Nucleus accumbens (tissue), 56 donors: Measurements from ENCODE around the gene SNRPB.
"Not testable (repeated sequence)": the region's sequence is repeated elsewhere in the genome, so short reads cannot be mapped to it uniquely, and the experiment has no call there.

Experiments used
- DNase-seq, 56 donors: peaks; one replicate each; lab custom pipeline; 2025; lab: John Stamatoyannopoulos, UW

SNRPB gene

DNA sequence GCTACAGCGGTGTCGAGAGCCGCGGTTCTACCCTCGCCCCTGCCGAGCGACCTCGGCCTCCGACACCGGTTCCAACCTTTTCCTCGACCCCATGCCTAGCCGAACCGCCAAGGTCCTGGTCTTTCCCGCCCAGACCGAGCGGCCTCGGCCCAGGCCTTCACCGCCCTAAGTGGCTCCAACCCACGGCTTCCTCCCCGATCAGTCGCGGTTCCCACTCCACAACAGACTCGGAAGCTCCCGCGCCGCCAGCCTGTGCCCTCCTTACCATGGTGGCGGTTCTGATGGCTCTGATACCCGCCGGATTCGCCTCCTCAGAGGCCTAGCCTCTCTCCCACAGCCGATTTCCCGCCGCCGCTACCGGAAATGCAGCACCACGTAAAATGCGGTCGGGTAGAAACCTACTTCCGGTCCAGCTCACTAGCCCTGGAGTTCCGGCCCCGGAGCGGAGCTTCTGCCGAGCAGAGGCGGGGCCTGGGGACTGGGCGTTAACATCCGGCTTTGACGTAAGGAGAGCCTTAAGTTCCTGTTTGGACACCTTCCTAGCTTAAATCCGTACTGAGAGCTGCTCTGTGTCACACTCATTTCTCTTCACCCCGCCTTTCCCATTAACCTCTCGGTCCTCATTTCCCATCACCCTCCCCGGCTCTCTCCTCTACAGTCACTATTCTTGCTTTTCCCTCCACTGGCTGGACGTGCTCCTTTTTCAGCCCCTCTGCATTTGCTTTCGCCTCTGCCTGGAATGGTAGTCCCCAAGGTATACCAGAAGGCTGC, at the start of gene SNRPB:
SNRPB (minus strand) TSS at position 367 of the 771 bp plus-strand sequence; CDS start at position 268, 99 bp downstream.
- DNase-seq, result peak; percentile 85 to 99 (median 97)

DNA sequence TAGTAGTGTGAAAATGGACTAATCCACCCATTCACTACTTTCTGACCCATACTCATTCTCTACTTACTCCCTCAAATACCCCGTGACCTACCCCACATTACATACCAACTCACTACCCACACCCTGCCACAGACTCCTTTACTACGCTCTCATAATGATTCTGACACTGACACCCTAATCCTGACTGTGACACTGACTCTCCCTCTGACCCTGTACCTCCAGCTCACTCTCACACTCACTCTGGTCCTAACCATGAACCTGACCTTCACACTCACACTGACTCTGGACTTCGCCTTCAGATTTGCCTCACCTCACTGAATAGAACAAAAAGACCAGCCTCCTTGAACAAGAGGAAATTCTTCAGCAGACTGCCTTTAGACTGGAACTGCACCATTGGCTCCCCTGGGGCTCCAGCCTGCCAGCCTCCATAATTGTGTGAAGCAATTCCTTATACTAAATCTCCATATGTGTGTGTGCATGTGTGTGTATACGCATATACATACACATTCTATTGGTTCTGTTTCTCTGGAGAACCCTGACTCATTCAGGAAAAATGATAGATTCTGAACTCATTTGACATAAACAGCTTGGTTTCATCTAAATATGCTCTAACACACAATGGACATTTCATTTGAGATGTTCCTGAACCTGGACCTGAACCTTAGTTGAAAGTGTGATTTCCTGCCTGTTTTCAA, 48.7 kb upstream of the SNRPB start:
- no peak for DNase-seq

DNA sequence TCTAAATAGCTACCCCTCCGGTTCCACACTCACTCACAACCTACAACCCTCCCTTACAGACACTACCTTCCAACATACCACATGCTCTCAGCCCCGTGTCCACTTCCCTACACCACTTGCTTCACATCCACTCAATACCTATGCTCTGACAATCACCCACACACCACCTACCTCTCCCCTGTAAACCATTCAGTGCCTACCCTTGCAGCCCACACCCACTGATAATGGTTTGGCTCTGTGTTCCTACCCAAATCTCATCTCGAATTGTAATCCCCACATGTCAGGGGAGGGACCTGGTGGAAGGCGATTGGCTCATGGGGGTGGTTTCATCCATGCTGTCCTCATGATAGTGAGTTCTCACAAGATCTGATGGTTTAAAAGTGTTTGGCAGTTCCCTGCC, 48.0 kb upstream of the SNRPB start:
- no peak for DNase-seq

DNA sequence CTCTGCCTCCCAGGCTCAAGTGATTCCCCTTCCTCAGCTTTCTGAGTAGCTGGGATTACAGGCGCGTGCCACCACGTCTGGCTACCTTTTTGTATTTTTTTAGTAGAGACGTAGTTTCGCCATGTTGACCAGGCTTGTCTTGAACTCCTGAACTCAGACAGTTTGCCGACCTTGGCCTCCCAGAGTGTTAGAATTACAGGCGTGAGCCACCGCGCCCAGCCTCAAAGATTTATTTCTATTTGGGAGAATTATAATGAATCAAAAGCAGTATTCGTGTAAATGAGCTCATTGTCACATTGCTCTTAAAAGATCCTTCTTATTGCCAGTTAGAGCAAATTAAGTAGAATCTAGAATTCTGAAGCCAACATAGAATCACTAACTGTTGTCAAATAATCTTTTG, 47.5 kb upstream of the SNRPB start:
- DNase-seq, result no peak

DNA sequence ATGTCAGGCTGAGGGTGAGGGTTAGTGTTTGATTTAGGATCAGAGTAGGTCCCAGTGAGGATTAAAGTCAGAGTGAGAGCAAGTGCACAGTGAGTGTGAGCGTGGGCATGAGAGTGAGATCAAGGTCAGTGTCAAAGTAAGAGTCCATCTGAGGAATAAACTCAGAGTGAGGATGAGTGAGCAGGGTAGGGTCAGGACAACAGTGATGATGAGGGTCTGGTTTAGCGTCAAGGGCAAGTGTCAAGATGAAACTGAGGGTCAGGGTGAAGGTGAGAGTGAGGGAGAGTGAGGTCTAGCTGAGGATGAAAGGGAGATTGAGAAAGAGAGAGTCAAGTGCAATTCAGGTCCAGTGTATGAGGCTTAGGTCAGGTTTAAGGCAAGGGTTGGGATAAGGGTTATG, 45.8 kb upstream of the SNRPB start:
- DNase-seq, result no peak

GRCh38 chr20:2515203-2515602, 44.6 kb upstream of the SNRPB start:
- no peak for DNase-seq

- DNase-seq, result no peak
Measured at GRCh38 chr20:2509794-2510193, 39.2 kb upstream of the SNRPB start.

DNA sequence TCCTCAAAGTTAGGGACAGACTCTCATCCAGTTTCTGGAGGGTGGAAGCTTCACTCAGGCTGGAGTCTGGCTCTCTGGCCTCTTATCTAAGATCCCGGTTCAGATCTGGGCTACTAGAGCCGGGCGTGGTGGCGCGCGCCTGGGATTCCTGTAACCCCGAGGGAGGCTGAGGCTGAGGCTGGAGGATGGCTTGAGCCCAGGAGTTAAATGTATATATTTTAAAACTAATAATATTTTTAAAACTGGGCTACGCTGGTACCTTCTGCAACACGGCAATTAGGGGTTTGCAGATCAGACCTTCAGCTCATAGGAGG, 38.8 kb upstream of the SNRPB start:
- no peak for DNase-seq

DNA sequence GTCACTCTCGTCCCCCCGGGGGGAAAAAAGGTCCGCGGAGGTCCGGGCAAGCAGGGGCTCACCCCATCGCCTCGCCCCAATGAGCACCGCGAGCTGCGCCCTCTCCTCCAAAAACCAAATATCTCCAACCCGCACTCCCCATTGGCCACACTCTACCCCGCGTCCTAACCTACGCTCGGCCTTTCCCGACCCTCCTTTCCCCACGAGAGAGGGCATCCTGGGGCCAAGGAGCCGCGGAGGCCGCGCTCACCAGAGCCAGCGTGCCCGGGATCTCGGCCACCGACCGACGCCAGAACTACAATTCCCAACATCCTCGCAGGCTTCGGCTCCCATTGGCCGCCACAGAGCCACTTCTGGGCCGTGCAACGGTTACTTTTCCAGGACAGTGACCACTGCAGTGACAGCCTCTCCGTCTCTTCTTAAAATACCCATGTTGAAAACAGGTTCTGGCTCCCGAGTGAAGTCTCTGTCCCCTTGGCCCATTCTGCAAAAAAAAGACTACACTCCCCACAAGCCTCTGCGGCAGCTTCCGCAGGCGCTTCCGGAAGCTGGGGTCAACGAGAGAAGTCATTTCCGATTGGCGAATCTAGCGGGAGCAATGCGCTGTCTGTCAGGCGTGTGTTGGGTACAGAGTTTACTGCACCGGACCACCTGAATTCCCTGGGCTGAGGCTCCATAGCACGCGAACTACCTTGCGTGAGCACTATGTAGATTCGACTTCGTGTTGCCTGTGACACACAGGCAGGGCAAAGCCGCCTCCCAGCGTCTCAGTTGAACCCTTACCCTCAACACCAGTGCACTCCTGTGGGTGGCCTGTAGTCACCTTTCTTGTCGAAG, 38.3 kb upstream of the SNRPB start, which contains the start of gene ZNF343:
ZNF343 (minus strand) TSS at position 285 of the 837 bp plus-strand sequence. CDS start 15,020 bp downstream, outside the sequence.
- DNase-seq, result peak in 54 of 56 donors; percentile 35 to 95 (median 84)

GRCh38 chr20:2507875-2508630, 37.5 kb upstream of the SNRPB start:
- peak in 1 of 56 donors; percentile 20 for DNase-seq

DNA sequence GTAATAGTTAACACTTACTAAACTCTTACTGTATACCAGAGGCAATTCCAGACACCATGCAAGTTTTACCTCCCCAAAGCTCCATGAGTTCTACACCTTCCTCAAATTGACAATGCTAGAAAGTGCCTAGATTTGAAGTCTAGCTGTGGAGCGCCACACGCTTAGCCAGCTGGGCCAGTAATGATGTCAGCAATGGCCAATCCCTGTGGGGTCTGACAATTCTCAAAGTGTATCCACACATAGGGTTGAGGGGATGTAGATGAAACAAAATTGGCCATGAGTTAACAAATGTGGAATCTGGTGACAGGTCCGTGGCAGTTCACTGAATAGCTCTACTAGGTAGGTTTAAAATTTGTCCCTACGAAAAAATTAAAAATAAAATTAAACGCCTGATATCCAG, 36.9 kb upstream of the SNRPB start:
- no peak for DNase-seq

DNA sequence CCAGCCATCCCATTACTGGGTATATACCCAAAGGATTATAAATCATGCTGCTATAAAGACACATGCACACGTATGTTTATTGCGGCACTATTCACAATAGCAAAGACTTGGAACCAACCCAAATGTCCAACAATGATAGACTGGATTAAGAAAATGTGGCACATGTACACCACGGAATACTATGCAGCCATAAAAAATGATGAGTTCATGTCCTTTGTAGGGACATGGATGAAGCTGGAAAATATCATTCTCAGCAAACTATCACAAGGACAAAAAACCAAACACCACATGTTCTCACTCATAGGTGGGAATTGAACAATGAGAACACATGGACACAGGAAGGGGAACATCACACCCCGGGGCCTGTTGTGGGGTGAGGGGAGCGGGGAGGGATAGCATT, 35.8 kb upstream of the SNRPB start:
- not testable (repeated sequence) for DNase-seq

DNA sequence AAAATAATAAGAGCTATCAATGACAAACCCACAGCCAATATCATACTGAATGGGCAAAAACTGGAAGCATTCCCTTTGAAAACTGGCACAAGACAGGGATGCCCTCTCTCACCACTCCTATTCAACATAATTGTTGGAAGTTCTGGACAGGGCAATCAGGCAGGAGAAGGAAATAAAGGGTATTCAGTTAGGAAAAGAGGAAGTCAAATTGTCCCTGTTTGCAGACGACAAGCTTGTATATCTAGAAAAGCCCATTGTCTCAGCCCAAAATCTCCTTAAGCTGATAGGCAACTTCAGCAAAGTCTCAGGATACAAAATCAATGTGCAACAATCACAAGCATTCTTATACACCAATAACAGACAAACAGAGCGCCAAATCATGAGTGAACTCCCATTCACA, 34.2 kb upstream of the SNRPB start:
- DNase-seq, result not testable (repeated sequence)

GRCh38 chr20:2502808-2503384, 32.3 kb upstream of the SNRPB start:
- not testable (repeated sequence) for DNase-seq

DNA sequence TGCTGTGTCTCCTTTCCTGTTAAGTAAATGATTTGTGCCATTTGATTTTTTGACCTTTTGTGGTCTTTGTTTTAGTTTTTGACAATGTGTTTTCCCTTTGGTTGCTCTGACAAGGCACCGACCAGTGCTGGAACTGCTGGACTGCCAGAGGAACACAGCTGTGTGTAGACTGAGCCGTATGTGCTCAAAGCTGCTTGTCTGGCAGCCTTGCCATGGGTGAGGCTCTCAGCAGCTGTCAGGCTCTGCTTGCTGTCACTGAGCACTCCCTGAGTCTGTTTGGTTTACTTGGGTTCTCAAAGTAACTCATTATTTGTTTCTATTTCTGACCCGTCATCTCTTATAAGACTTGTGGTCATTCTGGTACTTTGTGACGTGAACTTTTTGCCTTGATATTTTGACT, 15.1 kb upstream of the SNRPB start:
- DNase-seq, result no peak

DNA sequence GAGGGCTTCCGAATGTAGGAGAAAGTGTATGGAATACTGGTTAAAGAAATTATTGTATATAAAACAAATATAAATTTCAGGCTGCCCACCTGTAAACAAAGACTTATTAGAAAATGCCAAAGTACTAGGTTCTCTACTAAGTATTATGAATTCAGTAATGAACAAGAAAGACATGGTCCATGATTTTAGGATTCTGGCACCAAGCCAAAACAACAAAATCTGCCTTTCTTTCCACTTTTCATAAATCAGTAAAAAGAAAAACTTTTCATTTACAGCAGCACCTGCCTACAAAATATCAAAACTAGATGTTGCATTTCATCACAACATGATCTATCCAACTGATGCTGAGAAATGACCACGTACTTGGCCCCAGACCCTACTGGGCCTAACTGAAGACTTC, 14.5 kb upstream of the SNRPB start:
- DNase-seq, result no peak

- DNase-seq, result no peak
Measured at GRCh38 chr20:2483504-2483903, 12.9 kb upstream of the SNRPB start.

DNA sequence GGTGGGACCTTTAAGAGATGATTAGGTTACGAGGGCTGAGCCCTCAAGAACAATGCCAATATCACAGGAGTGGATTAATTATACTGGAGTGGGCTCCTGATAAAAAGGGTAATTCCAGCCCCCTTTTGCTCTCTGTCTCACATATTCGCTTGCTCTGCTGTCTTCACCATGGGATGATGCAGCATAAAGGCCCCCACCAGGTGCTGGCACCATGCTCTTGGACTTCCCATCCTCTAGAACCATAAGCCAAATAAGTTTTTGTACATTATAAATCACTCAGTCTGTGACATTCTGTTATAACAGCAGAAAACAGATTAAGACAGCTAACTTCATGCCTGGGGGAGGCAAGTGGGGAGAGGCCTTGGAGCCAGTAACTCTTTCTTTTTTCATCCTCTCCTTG, 9.8 kb upstream of the SNRPB start:
- DNase-seq, result no peak

DNA sequence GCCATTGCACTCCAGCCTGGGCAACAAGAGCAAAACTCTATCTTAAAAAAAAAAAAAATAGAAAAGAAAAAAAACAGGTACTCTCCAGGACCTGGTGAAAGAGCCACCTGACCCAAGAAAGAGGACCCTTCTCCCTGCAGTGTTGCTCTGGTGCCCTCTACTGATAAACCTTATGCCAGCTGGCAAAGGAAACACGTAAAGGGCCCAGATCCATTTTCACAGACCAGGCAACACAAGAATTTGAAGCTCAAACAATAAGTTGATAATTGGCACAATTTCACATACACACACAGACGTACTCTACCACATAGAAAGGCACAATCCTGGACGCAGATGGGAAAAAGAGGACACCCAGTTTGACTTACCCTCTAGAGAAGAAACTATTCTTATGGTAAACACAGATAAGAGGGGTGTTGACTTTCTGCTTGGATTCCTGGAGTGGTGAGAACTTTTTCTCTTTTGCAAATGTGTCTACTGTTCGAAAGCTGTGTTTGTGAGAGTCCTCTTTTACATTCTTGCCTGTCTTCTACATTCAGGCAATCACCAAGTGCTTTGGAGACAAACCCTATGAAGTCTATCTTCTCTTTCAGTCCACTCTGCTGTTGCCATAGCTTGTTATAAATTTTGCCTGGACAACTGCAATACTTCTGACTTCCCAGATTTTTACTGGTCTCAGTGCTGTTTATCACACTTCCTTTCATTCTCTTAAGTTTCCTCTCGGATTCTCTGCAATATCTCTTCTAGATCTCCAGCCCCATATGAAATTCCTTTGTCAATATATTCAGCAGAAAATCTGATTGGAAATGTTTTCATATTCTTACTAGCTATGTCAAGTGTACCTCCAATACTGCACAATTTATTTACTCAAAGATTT, 6.4 kb upstream of the SNRPB start:
- DNase-seq, result no peak
